ENCODE data around the gene SHE.

DNA sequence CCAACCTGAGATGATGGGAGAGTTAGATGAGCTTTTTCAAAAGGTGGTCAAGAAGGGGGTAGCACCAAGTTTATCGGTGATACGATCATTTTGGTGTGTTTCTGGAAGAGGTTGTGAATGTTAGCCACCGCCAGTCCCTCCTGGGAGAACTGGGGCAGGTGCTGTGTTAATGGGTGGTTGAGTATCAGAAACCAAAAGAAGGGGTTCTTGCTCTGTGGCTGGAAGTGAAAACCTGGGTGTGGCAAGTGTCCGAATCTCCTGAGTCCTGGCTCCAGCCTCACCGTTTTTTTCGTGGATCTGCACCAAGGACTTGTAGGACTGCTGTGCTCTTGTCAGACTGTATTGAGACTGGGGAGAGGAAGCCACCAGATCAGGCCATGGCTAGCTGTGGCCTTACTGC is 48.4 kb upstream of the SHE start:
- TF ChIP-seq, protein P1, sequence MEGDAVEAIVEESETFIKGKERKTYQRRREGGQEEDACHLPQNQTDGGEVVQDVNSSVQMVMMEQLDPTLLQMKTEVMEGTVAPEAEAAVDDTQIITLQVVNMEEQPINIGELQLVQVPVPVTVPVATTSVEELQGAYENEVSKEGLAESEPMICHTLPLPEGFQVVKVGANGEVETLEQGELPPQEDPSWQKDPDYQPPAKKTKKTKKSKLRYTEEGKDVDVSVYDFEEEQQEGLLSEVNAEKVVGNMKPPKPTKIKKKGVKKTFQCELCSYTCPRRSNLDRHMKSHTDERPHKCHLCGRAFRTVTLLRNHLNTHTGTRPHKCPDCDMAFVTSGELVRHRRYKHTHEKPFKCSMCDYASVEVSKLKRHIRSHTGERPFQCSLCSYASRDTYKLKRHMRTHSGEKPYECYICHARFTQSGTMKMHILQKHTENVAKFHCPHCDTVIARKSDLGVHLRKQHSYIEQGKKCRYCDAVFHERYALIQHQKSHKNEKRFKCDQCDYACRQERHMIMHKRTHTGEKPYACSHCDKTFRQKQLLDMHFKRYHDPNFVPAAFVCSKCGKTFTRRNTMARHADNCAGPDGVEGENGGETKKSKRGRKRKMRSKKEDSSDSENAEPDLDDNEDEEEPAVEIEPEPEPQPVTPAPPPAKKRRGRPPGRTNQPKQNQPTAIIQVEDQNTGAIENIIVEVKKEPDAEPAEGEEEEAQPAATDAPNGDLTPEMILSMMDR (IDR thresholded peaks at IDR 0.05; ENCODE audit: insufficient read depth, low read length, poor library complexity, severe bottlenecking) = no peak
- no peak for TF ChIP-seq EZH2phosphoT487 (conservative IDR thresholded peaks at IDR 0.05; ENCODE audit: low read length)
